Keratinocyte (primary cell): ENCODE measurements around the gene MYCL. TPM values are rescaled to one million over a fixed set of nuclear protein-coding genes. Genes with fewer than 3 reads are reported as not detected.

ENCODE experiments used
- DNase-seq: peaks from one replicate; pipeline ENCODE4 v3.0.0-alpha.2; 2011; ENCODE audit warnings: low read depth, missing footprints, low spot score
- FAIRE-seq: peaks from 2 replicates; lab custom pipeline; 2011; peaks lifted over from hg19 to GRCh38; lab: Jason Lieb, UNC
- H2AFZ ChIP-seq: 2 replicates; pipeline ENCODE4 v1.6.0; 2012; ENCODE audit warnings: low read length, control low read depth, inconsistent platforms; ENCODE audit not compliant: control insufficient read depth
- H3K27ac ChIP-seq: 2 replicates; pipeline ENCODE4 v1.5.1; 2011; ENCODE audit warnings: low read length; ENCODE audit not compliant: control insufficient read depth, insufficient read depth
- H3K27me3 ChIP-seq: 3 replicates; pipeline ENCODE4 v1.6.0; 2011; ENCODE audit warnings: low read length; ENCODE audit not compliant: control insufficient read depth, insufficient read depth; ENCODE audit errors: extremely low read depth
- H3K36me3 ChIP-seq, 2 experiments: 2 replicates in 1 of 2; 3 replicates in 1 of 2; pipeline ENCODE4 v1.5.1; 2011; ENCODE audit warnings: low read length in 2 of 2, mild to moderate bottlenecking in 1 of 2; ENCODE audit not compliant: control insufficient read depth in 2 of 2, insufficient read depth in 2 of 2; ENCODE audit errors: extremely low read depth in 1 of 2
- H3K4me1 ChIP-seq: 3 replicates; pipeline ENCODE4 v1.5.1; 2011; ENCODE audit warnings: low read length; ENCODE audit not compliant: control insufficient read depth, insufficient read depth; ENCODE audit errors: extremely low read depth
- H3K4me2 ChIP-seq: 3 replicates; pipeline ENCODE4 v1.6.0; 2011; ENCODE audit warnings: low read depth, low read length; ENCODE audit not compliant: control insufficient read depth, insufficient read depth; ENCODE audit errors: extremely low read depth
- H3K4me3 ChIP-seq, 3 experiments: fragments of 200-600 bp in 1 of 3; sonication (generic) in 1 of 3; 2 replicates in 2 of 3; 3 replicates in 1 of 3; pipeline ENCODE4 v1.5.1; 2011 to 2016; ENCODE audit warnings: low read length in 3 of 3, mild to moderate bottlenecking in 3 of 3, control low read depth in 2 of 3, inconsistent platforms in 1 of 3, low read depth in 1 of 3, mixed read lengths in 1 of 3, mixed run types in 1 of 3, moderate library complexity in 1 of 3; ENCODE audit not compliant: control insufficient read depth in 2 of 3, insufficient read depth in 2 of 3; ENCODE audit errors: extremely low read depth in 1 of 3
- H3K79me2 ChIP-seq: 2 replicates; pipeline ENCODE4 v1.6.0; 2012; ENCODE audit warnings: low read length; ENCODE audit not compliant: control insufficient read depth, insufficient read depth
- H3K9ac ChIP-seq: 3 replicates; pipeline ENCODE4 v1.6.0; 2011; ENCODE audit warnings: low read length; ENCODE audit not compliant: control insufficient read depth, insufficient read depth; ENCODE audit errors: extremely low read depth
- H3K9me1 ChIP-seq: 3 replicates; pipeline ENCODE4 v1.6.0; 2011; ENCODE audit warnings: low read length; ENCODE audit not compliant: control insufficient read depth, insufficient read depth; ENCODE audit errors: extremely low read depth
- H3K9me3 ChIP-seq: 2 replicates; pipeline ENCODE4 v1.5.1; 2012; ENCODE audit warnings: low read depth, low read length; ENCODE audit not compliant: control insufficient read depth
- H4K20me1 ChIP-seq: 3 replicates; pipeline ENCODE4 v1.6.0; 2011; ENCODE audit warnings: low read length; ENCODE audit not compliant: control insufficient read depth, insufficient read depth; ENCODE audit errors: extremely low read depth
- EZH2 ChIP-seq: IDR thresholded peaks from one replicate; pipeline ENCODE4 v1.6.1; 2012; ENCODE audit warnings: inconsistent platforms, mild to moderate bottlenecking, low read length, moderate library complexity
- dilution Hi-C: fragments of 300-500 bp; cut with MboI; formaldehyde crosslinking; loops from one replicate; pipeline ENCODE4 v1.7.0; 2020; ENCODE audit warnings: low sequenced_read_pairs; ENCODE audit not compliant: extremely low pct_ligation_motif_present
- polyA plus RNA-seq, 5 experiments: library from polyadenylated mRNA; depleted of rRNA in 3 of 5; stranded (reverse) in 3 of 5; stranded (forward) in 1 of 5; unstranded in 1 of 5; fragments of >200 nt; gene quantifications; 1 replicate in 1 of 5; 2 replicates in 3 of 5; 3 replicates in 1 of 5; pipeline versions ENCODE4 v1.2.1 to v1.2.3, GENCODE V29; 2011 to 2012; ENCODE audit warnings: missing spikeins in 2 of 5, low read depth in 1 of 5, low replicate concordance in 1 of 5
- TF ChIP-seq, protein P1 (sequence below), 3 experiments: IDR thresholded peaks in 1 of 3; conservative IDR thresholded peaks in 1 of 3; optimal IDR thresholded peaks in 1 of 3; 2 replicates in 2 of 3; 3 replicates in 1 of 3; pipeline versions ENCODE3 to v1.5.1; 2011; ENCODE audit warnings: low read length in 3 of 3, mild to moderate bottlenecking in 3 of 3, moderate library complexity in 2 of 3, control low read depth in 1 of 3, inconsistent platforms in 1 of 3; ENCODE audit not compliant: insufficient read depth in 2 of 3; ENCODE audit errors: extremely low read depth in 1 of 3

MYCL gene
- polyA plus RNA-seq, 1 donor (not counting 4 experiments of a cell fraction or from before 2014, with no cell fraction given), result 5.4 TPM

DNA sequence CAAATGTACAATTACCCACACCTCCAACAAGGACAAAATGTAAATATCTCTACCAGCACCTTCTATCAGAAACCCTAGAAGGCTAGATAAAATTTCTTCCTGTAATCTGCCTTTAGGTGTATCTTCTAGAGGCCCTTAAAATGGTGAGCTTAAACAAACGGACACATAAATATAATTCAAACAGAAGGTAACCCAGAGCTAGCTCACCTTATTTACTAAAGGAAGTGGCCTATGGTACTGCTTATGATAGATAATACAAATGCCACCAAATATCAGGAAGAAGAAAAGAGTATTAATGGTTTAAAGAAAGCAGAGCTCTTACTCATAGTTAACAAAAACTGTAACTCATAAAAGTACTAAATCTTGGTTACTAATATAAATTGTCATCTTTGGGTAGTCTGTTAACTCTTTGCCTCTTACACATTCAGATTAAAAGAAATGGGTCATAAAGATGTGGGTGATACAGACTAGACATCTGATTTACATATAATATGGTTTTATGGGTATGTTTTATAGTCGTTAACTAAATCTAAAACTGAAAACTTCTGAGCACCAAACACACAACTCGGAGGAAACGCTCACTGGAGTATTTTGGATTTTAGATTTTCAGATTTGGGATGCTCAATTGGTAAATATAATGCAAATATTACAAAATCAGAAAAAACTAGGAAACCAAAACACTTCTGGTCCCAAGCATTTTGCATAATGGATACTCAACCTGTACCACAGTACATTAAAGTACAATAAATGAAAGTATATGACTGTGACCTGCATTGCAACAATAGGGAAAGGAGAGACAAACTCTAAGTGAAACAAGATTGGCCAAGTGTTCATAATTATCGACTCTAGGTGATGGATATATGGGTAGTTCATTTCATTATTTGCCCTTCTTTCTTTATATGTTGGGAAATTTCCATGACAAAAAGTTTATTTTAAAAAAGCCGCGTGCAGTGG lies 41.6 kb downstream of the MYCL start:
- H3K79me2 ChIP-seq, result peaks cover 80% of the 10 kb centered on the region
- H3K9me1 ChIP-seq, result no peaks in the 10 kb centered on the region
- H3K9me3 ChIP-seq, result no peaks in the 10 kb centered on the region
- no peaks in the 10 kb centered on the region for H4K20me1 ChIP-seq
- H3K4me2 ChIP-seq, result no peak overlapping the region
- FAIRE-seq (no peak), DNase-seq (no peak)
- H3K27me3 ChIP-seq, result no peaks in the 10 kb centered on the region
- H3K36me3 ChIP-seq, result peaks cover 0 to 6% of the 10 kb centered on the region in 2 experiments
- H3K9ac ChIP-seq, result no peak overlapping the region
- H3K4me3 ChIP-seq, result no peak overlapping the region
- TF ChIP-seq, protein P1, sequence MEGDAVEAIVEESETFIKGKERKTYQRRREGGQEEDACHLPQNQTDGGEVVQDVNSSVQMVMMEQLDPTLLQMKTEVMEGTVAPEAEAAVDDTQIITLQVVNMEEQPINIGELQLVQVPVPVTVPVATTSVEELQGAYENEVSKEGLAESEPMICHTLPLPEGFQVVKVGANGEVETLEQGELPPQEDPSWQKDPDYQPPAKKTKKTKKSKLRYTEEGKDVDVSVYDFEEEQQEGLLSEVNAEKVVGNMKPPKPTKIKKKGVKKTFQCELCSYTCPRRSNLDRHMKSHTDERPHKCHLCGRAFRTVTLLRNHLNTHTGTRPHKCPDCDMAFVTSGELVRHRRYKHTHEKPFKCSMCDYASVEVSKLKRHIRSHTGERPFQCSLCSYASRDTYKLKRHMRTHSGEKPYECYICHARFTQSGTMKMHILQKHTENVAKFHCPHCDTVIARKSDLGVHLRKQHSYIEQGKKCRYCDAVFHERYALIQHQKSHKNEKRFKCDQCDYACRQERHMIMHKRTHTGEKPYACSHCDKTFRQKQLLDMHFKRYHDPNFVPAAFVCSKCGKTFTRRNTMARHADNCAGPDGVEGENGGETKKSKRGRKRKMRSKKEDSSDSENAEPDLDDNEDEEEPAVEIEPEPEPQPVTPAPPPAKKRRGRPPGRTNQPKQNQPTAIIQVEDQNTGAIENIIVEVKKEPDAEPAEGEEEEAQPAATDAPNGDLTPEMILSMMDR (optimal IDR thresholded peaks at IDR 0.05 in 1 of 3, IDR thresholded peaks at IDR 0.05 in 1 of 3, conservative IDR thresholded peaks at IDR 0.05 in 1 of 3; ENCODE audit: extremely low read depth in 1 of 3, insufficient read depth in 2 of 3, low read length in 3 of 3), result no peak
- TF ChIP-seq EZH2, result no peak
- no peak overlapping the region for H3K27ac ChIP-seq
- no peak overlapping the region for H2AFZ ChIP-seq
- dilution Hi-C loops, result no loop called here
- H3K4me1 ChIP-seq, result no peaks in the 10 kb centered on the region

DNA sequence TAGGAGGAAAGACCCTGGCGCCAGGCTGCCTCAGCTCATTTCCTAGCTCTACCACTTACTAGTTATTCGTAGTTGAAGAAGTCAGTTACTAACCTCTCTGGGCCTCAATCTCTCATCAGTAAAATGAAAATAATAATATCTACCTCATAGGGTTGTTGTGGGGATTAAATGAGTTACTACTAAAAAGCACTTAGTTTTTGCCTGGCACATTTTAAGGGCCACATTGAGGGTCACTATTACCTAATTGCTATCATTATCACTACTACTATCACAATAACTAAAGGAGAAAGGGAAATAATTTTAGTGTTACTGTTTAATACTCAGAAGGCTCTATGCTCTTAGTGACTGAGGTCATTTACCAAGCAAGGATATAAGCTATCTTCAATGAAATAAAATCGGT lies 43.4 kb downstream of the MYCL start:
- Histone ChIP-seq H3K9ac (no peak overlapping the region), H3K9me1 (no peaks in the 10 kb centered on the region), H3K4me3 (no peak overlapping the region), H3K4me1 (no peaks in the 10 kb centered on the region), H3K79me2 (peaks cover 72% of the 10 kb centered on the region), H2AFZ (no peak overlapping the region), H4K20me1 (no peaks in the 10 kb centered on the region), H3K27ac (no peak overlapping the region), H3K4me2 (no peak overlapping the region), H3K36me3 (peaks cover 0 to 3% of the 10 kb centered on the region in 2 experiments), H3K27me3 (no peaks in the 10 kb centered on the region), H3K9me3 (no peaks in the 10 kb centered on the region)
- DNase-seq, result no peak
- dilution Hi-C loops, result no loop called here
- FAIRE-seq, result no peak
- TF ChIP-seq, protein P1 (optimal IDR thresholded peaks at IDR 0.05 in 1 of 3, IDR thresholded peaks at IDR 0.05 in 1 of 3, conservative IDR thresholded peaks at IDR 0.05 in 1 of 3; ENCODE audit: extremely low read depth in 1 of 3, insufficient read depth in 2 of 3, low read length in 3 of 3), result no peak
- no peak for TF ChIP-seq EZH2
